Stromal cell of bone marrow (primary cell): Measurements from ENCODE around the gene WFDC10A.
"Not testable (repeated sequence)": the region's sequence is repeated elsewhere in the genome, so short reads cannot be mapped to it uniquely, and the experiment has no call there.

Experiments used
- DNase-seq: peaks from one replicate; pipeline ENCODE4 v3.0.0-alpha.2; 2012; ENCODE audit warnings: low read depth

The WFDC10A gene

GRCh38 chr20:45649312-45649863 lies 19.8 kb downstream of the WFDC10A start:
- DNase-seq, result no peak

DNA sequence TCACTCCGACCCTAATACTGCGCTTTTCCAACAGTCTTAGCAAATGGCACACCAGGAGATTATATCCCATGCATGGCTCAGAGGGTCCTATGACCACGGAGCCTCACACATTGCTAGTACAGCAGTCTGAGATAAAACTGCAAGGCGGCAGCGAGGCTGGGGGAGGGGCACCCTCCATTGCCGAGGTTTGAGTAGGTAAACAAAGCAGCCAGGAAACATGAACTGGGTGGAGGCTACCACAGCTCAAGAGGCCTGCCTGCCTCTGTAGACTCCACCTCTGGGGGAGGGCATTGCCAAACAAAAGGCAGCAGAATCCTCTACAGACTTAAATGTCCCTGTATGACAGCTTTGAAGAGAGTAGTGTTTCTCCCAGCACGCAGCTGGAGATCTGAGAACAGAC lies 22.2 kb downstream of the WFDC10A start:
- not testable (repeated sequence) for DNase-seq

- not testable (repeated sequence) for DNase-seq
Measured at GRCh38 chr20:45657038-45657437, 27.5 kb downstream of the WFDC10A start.

- DNase-seq, result no peak
Measured at GRCh38 chr20:45670139-45670538, 40.6 kb downstream of the WFDC10A start, which contains the start of gene WFDC11. Gene WFDC11, minus strand, starts transcription at chr20:45670239. Its CDS starts 19,639 bp downstream, at chr20:45650600.

- DNase-seq, result no peak
Measured at GRCh38 chr20:45672765-45673164, 43.2 kb downstream of the WFDC10A start.

GRCh38 chr20:45679650-45680049 lies 50.1 kb downstream of the WFDC10A start:
- DNase-seq, result no peak
